Neuron (in vitro differentiated cells): Measurements from ENCODE around the gene OLIG1.

Experiments used
- H2AFZ ChIP-seq: one replicate; pipeline ENCODE4 v1.6.1; 2013; ENCODE audit warnings: low read depth, mild to moderate bottlenecking, inconsistent platforms, low read length, moderate library complexity
- H3K27me3 ChIP-seq: one replicate; pipeline ENCODE4 v1.6.1; 2013; ENCODE audit warnings: low read length; ENCODE audit not compliant: insufficient read depth
- H3K36me3 ChIP-seq: one replicate; pipeline ENCODE4 v1.6.1; 2013; ENCODE audit warnings: low read length; ENCODE audit not compliant: insufficient read depth
- H3K4me1 ChIP-seq: one replicate; pipeline ENCODE4 v1.6.1; 2013; ENCODE audit warnings: low read length; ENCODE audit not compliant: insufficient read depth
- H3K4me3 ChIP-seq: 2 replicates; pipeline ENCODE4 v1.5.1; 2013; ENCODE audit warnings: mild to moderate bottlenecking, low read length, moderate library complexity
- H3K9me3 ChIP-seq: one replicate; pipeline ENCODE4 v1.6.1; 2013; ENCODE audit warnings: low read length

The OLIG1 gene

GRCh38 chr21:33059380-33059841 lies 10.5 kb upstream of the OLIG1 start:
- Histone ChIP-seq H3K4me3 (no peak overlapping the region), H3K4me1 (no peaks in the 10 kb centered on the region), H2AFZ (no peak overlapping the region), H3K36me3 (no peaks in the 10 kb centered on the region), H3K27me3 (peaks cover 13% of the 10 kb centered on the region), H3K9me3 (no peaks in the 10 kb centered on the region)

- Histone ChIP-seq H3K4me1 (peaks cover 5% of the 10 kb centered on the region), H2AFZ (no peak overlapping the region), H3K9me3 (no peaks in the 10 kb centered on the region), H3K4me3 (no peak overlapping the region), H3K27me3 (peaks cover 24% of the 10 kb centered on the region), H3K36me3 (no peaks in the 10 kb centered on the region)
Measured at GRCh38 chr21:33061233-33061632, 8.7 kb upstream of the OLIG1 start.

GRCh38 chr21:33063375-33063883 lies 6.5 kb upstream of the OLIG1 start:
- Histone ChIP-seq H2AFZ (no peak overlapping the region), H3K4me3 (no peak overlapping the region), H3K27me3 (peaks cover 44% of the 10 kb centered on the region), H3K36me3 (no peaks in the 10 kb centered on the region), H3K4me1 (peaks cover 5% of the 10 kb centered on the region), H3K9me3 (peaks cover under 1% of the 10 kb centered on the region)

- H2AFZ ChIP-seq: no peak overlapping the region
- no peaks in the 10 kb centered on the region for H3K36me3 ChIP-seq
- H3K27me3 ChIP-seq: peaks cover 50% of the 10 kb centered on the region
- H3K4me3 ChIP-seq: no peak overlapping the region
- peaks cover 6% of the 10 kb centered on the region for H3K9me3 ChIP-seq
- H3K4me1 ChIP-seq: peaks cover 5% of the 10 kb centered on the region
Measured at GRCh38 chr21:33063907-33064622, 5.9 kb upstream of the OLIG1 start.

GRCh38 chr21:33064623-33065390 lies 5.1 kb upstream of the OLIG1 start:
- Histone ChIP-seq H3K4me3 (no peak overlapping the region), H3K36me3 (no peaks in the 10 kb centered on the region), H3K9me3 (peaks cover 10% of the 10 kb centered on the region), H3K27me3 (peaks cover 54% of the 10 kb centered on the region), H2AFZ (no peak overlapping the region), H3K4me1 (peaks cover 5% of the 10 kb centered on the region)

GRCh38 chr21:33067043-33067442 lies 2.9 kb upstream of the OLIG1 start:
- Histone ChIP-seq H3K4me3 (no peak overlapping the region), H3K9me3 (peaks cover 10% of the 10 kb centered on the region), H2AFZ (no peak overlapping the region), H3K36me3 (no peaks in the 10 kb centered on the region), H3K4me1 (peaks cover 8% of the 10 kb centered on the region), H3K27me3 (peaks cover 72% of the 10 kb centered on the region)

GRCh38 chr21:33067457-33067856 lies 2.5 kb upstream of the OLIG1 start:
- H3K36me3 ChIP-seq: no peaks in the 10 kb centered on the region
- no peak overlapping the region for H2AFZ ChIP-seq
- peaks cover 8% of the 10 kb centered on the region for H3K4me1 ChIP-seq
- H3K4me3 ChIP-seq: no peak overlapping the region
- H3K9me3 ChIP-seq: peaks cover 10% of the 10 kb centered on the region
- H3K27me3 ChIP-seq: peaks cover 76% of the 10 kb centered on the region

- Histone ChIP-seq H3K4me1 (peaks cover 8% of the 10 kb centered on the region), H2AFZ (no peak overlapping the region), H3K4me3 (no peak overlapping the region), H3K9me3 (peaks cover 10% of the 10 kb centered on the region), H3K27me3 (peaks cover 88% of the 10 kb centered on the region), H3K36me3 (no peaks in the 10 kb centered on the region)
Measured at GRCh38 chr21:33069243-33069642, 698 bp upstream of the OLIG1 start.

- Histone ChIP-seq H2AFZ (no peak overlapping the region), H3K4me3 (no peak overlapping the region), H3K9me3 (peaks cover 10% of the 10 kb centered on the region)
Measured at GRCh38 chr21:33069645-33069993, 322 bp upstream of the OLIG1 start.

GRCh38 chr21:33070744-33070997 lies 730 bp downstream of the OLIG1 start:
- Histone ChIP-seq H3K9me3 (peaks cover 10% of the 10 kb centered on the region), H3K4me3 (peak overlapping the region; percentile 39), H3K36me3 (no peaks in the 10 kb centered on the region), H2AFZ (no peak overlapping the region), H3K4me1 (peaks cover 10% of the 10 kb centered on the region), H3K27me3 (peaks cover 91% of the 10 kb centered on the region)

More at GRCh38 chr21:33069645-33069993, 322 bp upstream of the OLIG1 start:
- peaks cover 6% of the 10 kb centered on the region for H3K4me1 ChIP-seq
- peaks cover 89% of the 10 kb centered on the region for H3K27me3 ChIP-seq
- no peaks in the 10 kb centered on the region for H3K36me3 ChIP-seq

- H3K4me3 ChIP-seq: peak overlapping the region; percentile 5
- H3K4me1 ChIP-seq: peaks cover 10% of the 10 kb centered on the region
- H3K36me3 ChIP-seq: no peaks in the 10 kb centered on the region
- peak overlapping the region; percentile 21 for H2AFZ ChIP-seq
- peaks cover 95% of the 10 kb centered on the region for H3K27me3 ChIP-seq
- H3K9me3 ChIP-seq: peaks cover 10% of the 10 kb centered on the region
Measured at GRCh38 chr21:33070998-33071769, 1.2 kb downstream of the OLIG1 start.

- no peak overlapping the region for H3K4me3 ChIP-seq
- H2AFZ ChIP-seq: no peak overlapping the region
- peaks cover 10% of the 10 kb centered on the region for H3K4me1 ChIP-seq
- H3K9me3 ChIP-seq: peaks cover 10% of the 10 kb centered on the region
- H3K27me3 ChIP-seq: peaks cover 95% of the 10 kb centered on the region
- H3K36me3 ChIP-seq: no peaks in the 10 kb centered on the region
Measured at GRCh38 chr21:33071770-33072306, 1.9 kb downstream of the OLIG1 start.

- peaks cover 10% of the 10 kb centered on the region for H3K4me1 ChIP-seq
- no peak overlapping the region for H3K4me3 ChIP-seq
- H3K9me3 ChIP-seq: peaks cover 8% of the 10 kb centered on the region
- H3K27me3 ChIP-seq: peaks cover 89% of the 10 kb centered on the region
- no peaks in the 10 kb centered on the region for H3K36me3 ChIP-seq
- no peak overlapping the region for H2AFZ ChIP-seq
Measured at GRCh38 chr21:33073636-33074035, 3.7 kb downstream of the OLIG1 start.
